Neural progenitor cell (in vitro differentiated cells): ENCODE measurements around the gene SLC12A7.

Experiments used
- CTCF ChIP-seq: fragments of 200-600 bp; sonication (generic); IDR thresholded peaks from 2 replicates; pipeline ENCODE4 v1.5.1; 2017; ENCODE audit warnings: antibody characterized with exemption, mild to moderate bottlenecking
- EZH2 ChIP-seq: fragments of 200-600 bp; sonication (generic); IDR thresholded peaks from 2 replicates; pipeline ENCODE4 v1.6.1; 2017; ENCODE audit warnings: antibody characterized with exemption, mild to moderate bottlenecking, moderate library complexity
- EZH2phosphoT487 ChIP-seq: fragments of 200-600 bp; sonication (generic); IDR thresholded peaks from 2 replicates; pipeline ENCODE4 v1.6.1; 2017; ENCODE audit warnings: antibody characterized with exemption

DNA sequence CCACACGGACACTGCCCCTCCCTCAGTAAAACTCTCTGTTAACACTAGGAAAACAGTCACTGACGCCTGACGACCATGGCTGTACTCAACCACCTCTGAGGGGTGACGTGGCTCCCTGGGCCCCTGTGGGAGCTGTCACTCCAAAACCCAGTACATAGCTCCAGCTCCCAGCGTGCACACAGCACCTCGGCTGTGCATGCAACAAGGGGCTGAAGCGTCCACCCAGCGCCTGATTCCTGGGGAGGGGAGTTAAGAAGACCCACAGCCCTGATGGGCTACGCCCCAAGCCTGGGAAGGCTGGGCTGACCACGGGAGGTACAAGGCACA, 36.3 kb downstream of the SLC12A7 start:
- TF ChIP-seq CTCF (no peak), EZH2 (no peak), EZH2phosphoT487 (no peak)
